SJCRH30 (cell line): ENCODE data around the gene FAR2. TPM values are rescaled to one million over a fixed set of nuclear protein-coding genes. Genes with fewer than 3 reads are reported as not detected.
"Not testable (repeated sequence)": the region's sequence is repeated elsewhere in the genome, so short reads cannot be mapped to it uniquely, and the experiment has no call there.

Source experiments
- DNase-seq, 2 experiments: peaks; one replicate each; pipeline ENCODE4 v3.0.0-alpha.2; 2015 to 2020
- H3K27ac ChIP-seq: fragments of 250-450 bp; sonication (Bioruptor Pico); 2 replicates; pipeline ENCODE4 v1.5.1; 2020; ENCODE audit warnings: mild to moderate bottlenecking, moderate library complexity
- H3K27me3 ChIP-seq: fragments of 250-450 bp; sonication (Bioruptor Pico); 2 replicates; pipeline ENCODE4 v1.5.1; 2020; ENCODE audit warnings: mild to moderate bottlenecking, moderate library complexity
- H3K36me3 ChIP-seq: fragments of 250-450 bp; sonication (Bioruptor Pico); 2 replicates; pipeline ENCODE4 v1.5.1; 2020; ENCODE audit warnings: mild to moderate bottlenecking, moderate library complexity
- H3K4me1 ChIP-seq: fragments of 250-450 bp; sonication (Bioruptor Pico); 2 replicates; pipeline ENCODE4 v1.5.1; 2020; ENCODE audit warnings: mild to moderate bottlenecking, moderate library complexity
- H3K4me3 ChIP-seq: fragments of 250-450 bp; sonication (Bioruptor Pico); 2 replicates; pipeline ENCODE4 v1.5.1; 2020; ENCODE audit warnings: mild to moderate bottlenecking, moderate library complexity
- H3K9me3 ChIP-seq: fragments of 250-450 bp; sonication (Bioruptor Pico); replicated peaks from 2 replicates; pipeline ENCODE4 v1.5.1; 2020; ENCODE audit warnings: mild to moderate bottlenecking, moderate library complexity
- total RNA-seq: library from RNA; depleted of rRNA; stranded (reverse); fragments of >200 nt; shearing (Covaris generic); gene quantifications from 2 replicates; pipeline ENCODE4 v1.2.3, GENCODE V29; 2014

FAR2 gene
- total RNA-seq, 1 experiment from 2014 or later, result 19.1 TPM

DNA sequence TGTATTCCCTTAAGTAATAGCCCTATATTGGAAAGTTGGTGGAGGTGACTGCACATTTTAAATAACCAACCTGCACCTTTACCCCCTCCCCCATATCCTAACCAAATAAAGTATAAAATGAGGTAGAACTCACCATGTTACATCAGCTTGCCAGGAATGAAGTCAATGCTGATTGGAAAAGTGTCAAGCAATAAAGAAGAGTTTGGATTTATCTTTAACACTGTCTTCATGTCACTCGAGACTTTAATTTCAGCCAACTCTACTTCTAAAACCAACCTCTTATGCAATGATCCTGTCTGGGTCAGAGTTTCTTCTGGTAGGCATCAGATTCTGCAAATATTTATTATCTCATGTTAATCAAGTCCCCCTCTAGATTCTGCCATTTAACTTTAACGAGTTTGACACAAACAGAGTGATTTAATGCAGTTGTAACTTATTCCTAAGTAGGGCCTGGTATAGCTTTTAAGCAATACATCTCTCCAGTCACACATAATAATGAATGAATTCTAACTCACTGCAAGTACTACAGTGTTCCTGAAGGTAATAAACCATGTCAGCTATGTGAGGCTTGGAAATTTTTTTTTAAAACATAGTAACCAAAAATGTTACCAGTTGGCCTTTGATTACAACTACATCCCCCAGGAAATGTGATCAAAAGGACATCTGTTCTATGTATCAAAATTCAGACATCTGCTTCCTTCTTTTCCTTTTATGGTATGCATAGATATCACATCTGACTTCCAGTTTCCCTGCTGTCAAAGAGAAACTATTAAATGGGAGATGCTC, 133.1 kb downstream of the FAR2 start:
- H3K27me3 ChIP-seq, result no peaks in the 10 kb centered on the region
- no peak overlapping the region for H3K4me3 ChIP-seq
- peak in 1 of 2 experiments; percentile 82 for DNase-seq
- H3K4me1 ChIP-seq, result peaks cover 39% of the 10 kb centered on the region
- H3K9me3 ChIP-seq, result no peaks in the 10 kb centered on the region; the same call in 1 of the 2 replicates
- peak overlapping the region; percentile 53 for H3K27ac ChIP-seq
- H3K36me3 ChIP-seq, result no peaks in the 10 kb centered on the region

DNA sequence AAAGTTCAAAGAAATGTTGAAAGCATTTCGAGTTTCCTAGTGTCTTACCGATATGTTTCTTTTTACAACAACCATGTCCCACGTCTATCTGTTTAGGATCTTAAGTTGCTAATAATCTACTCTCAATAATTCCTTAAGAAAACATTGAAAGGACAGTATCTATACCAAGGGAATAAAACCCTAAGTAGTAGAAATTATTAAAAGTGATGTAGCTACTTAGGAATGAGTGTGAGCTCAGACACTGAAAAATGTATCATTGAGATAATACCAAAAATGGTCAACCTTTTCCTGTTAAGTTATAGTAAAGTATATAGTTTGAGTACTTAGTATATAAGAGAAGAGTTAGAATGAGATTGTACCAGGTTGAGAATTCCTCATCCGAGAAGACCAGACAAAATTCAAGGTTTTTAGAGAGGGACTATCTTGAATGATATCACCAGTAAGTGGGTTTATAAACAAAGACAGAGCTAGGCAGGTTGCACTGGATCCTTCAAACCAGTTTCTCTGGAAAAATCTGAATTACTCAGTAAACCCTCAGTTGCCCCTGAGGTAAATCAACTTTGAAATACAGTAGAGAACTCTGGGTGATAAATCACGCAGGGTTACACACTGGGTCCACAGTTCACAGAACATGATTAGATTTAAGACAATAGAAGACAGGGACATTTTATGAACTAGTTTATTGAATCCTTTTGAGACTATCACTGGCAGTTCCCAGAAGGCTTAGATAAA, 135.1 kb downstream of the FAR2 start:
- Histone ChIP-seq H3K9me3 (no peaks in the 10 kb centered on the region; the same call in 1 of the 2 replicates), H3K27me3 (no peaks in the 10 kb centered on the region), H3K4me3 (no peak overlapping the region), H3K27ac (no peak overlapping the region), H3K36me3 (no peaks in the 10 kb centered on the region), H3K4me1 (peaks cover 38% of the 10 kb centered on the region)
- DNase-seq, result no peak

DNA sequence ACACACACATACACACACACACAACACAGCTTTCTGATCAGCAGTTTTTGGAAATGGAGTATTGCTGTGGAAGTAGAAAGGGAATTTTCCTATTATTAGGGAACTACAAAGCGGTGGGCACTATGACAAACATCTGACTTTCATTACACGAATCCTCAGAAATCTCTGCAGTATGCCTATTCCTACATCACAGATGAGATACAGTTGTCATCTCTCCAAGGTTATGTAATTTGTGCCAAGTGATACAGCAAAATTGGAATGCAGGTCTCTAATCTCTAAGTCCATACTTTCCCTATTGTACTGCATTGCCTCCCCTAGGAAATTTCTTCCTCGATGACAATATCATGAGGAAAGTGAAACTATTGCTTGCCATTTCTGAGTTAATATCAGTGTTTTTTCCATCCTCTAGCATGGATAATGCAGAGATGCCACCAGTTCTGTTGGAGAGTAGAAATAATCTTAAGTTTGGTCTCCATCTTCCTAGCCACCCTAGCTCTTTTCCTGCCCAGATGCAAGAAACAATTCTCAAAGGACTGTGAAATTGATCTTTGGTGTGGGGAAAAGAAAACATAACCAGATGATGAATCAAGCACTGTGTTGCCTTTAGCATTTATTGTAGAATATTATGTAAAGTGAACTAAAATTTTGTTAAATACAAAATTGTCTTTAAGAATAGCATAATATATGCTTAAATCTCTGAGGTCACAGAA, 137.2 kb downstream of the FAR2 start:
- no peaks in the 10 kb centered on the region for H3K27me3 ChIP-seq
- no peaks in the 10 kb centered on the region for H3K36me3 ChIP-seq
- no peak for DNase-seq
- no peak overlapping the region for H3K4me3 ChIP-seq
- H3K27ac ChIP-seq, result no peak overlapping the region
- H3K9me3 ChIP-seq, result peaks cover 4% of the 10 kb centered on the region; the same call in 1 of the 2 replicates
- H3K4me1 ChIP-seq, result peaks cover 34% of the 10 kb centered on the region

- H3K27ac ChIP-seq, result no peak overlapping the region; the same call in 1 of the 2 replicates
- DNase-seq, result no peak
- H3K4me3 ChIP-seq, result no peak overlapping the region
- H3K4me1 ChIP-seq, result peaks cover 22% of the 10 kb centered on the region
- H3K36me3 ChIP-seq, result no peaks in the 10 kb centered on the region
- H3K9me3 ChIP-seq, result peaks cover 4% of the 10 kb centered on the region; the same call in 1 of the 2 replicates
- no peaks in the 10 kb centered on the region for H3K27me3 ChIP-seq
These were observed 138.5 kb downstream of the FAR2 start for GRCh38 chr12:29287622-29288021.

DNA sequence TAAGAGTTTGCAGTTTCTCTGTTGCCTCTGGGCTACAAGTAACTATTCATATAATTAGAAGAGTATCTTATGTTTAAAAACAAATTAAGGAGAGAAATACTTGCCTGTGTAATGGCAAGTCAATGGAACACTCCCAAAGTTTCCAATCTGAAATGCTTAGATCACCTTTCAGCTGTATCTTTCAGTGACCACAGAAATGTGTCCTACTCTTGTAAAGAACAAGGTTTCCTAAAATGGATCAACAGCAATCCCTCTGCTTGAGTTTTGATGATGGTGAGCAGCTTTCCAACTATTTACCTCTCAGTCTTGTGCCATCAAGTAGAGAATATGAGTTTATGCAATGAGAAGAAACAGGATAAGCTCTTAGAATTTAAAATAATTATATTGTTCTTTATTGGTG, 139.0 kb downstream of the FAR2 start:
- H3K4me3 ChIP-seq, result no peak overlapping the region
- peaks cover 4% of the 10 kb centered on the region; the same call in 1 of the 2 replicates for H3K9me3 ChIP-seq
- no peak overlapping the region; the same call in 1 of the 2 replicates for H3K27ac ChIP-seq
- no peak for DNase-seq
- H3K4me1 ChIP-seq, result peaks cover 18% of the 10 kb centered on the region
- no peaks in the 10 kb centered on the region for H3K36me3 ChIP-seq
- H3K27me3 ChIP-seq, result no peaks in the 10 kb centered on the region

DNA sequence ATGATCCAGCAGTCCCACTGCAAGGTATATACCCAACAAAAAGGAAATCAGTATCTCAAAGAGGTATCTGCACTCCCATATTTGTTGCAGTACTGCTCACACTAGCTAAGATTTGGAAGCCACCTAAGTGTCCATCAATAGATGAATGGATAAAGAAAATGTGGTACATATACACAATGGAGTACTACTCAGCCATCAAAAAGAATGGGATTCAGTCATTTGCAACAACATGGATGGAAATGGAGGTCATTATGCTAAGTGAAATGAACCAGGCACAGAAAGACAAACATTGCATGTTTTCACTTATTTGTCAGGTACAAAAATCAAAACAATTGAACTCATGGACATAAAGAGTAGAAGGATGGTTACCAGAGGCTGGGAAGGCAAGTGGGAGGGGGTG, 141.4 kb downstream of the FAR2 start:
- not testable (repeated sequence) for H3K27ac ChIP-seq, H3K27me3 ChIP-seq, H3K36me3 ChIP-seq, H3K4me3 ChIP-seq, DNase-seq, H3K9me3 ChIP-seq
- peaks cover 15% of the 10 kb centered on the region for H3K4me1 ChIP-seq

DNA sequence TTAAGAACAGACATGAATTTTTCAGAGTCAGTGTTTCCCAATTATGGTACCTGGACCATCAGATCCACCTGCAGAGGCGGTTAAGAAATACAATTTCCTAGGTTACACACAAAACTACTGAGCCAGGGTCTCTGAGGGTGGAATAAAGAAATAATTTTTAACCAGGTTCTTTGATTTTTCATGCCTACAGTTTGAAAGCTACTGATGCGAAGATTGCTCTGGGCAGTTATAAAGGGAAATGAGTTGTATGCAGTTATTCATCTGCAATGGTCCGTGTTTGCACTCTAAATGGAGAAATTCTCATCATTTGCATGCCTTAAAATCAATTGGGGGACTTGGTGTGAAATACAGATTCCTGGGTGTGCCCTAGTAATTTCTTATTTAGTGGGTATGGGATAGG, 142.1 kb downstream of the FAR2 start:
- Histone ChIP-seq H3K9me3 (peaks cover 4% of the 10 kb centered on the region; the same call in 1 of the 2 replicates), H3K27me3 (no peaks in the 10 kb centered on the region)

DNA sequence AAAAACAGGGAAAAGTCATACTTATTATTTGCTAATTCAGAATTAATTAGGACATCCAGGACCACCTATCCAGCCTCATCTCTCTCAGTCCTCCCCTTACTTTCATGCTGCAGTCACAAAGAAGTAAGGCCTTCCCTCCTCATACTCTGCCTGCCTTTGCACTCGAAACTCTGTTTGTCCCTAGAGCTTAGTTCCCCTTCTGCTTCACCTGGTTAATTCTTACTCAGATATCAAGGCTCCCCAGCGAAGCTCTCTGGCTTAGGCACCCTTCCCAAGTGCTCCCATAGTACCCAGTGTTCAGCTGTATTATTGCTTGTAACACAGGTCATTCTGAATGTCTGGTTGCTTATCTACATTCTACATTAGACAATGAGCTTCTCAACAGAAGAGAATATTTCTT, 150.6 kb downstream of the FAR2 start:
- H3K36me3 ChIP-seq, result no peaks in the 10 kb centered on the region
- no peak overlapping the region for H3K27ac ChIP-seq
- no peak for DNase-seq
- no peak overlapping the region for H3K4me3 ChIP-seq
- peaks cover 8% of the 10 kb centered on the region for H3K4me1 ChIP-seq
- no peaks in the 10 kb centered on the region for H3K9me3 ChIP-seq
- no peaks in the 10 kb centered on the region for H3K27me3 ChIP-seq

More for the DNA sequence above, 142.1 kb downstream of the FAR2 start:
- no peak overlapping the region for H3K27ac ChIP-seq
- no peak overlapping the region for H3K4me3 ChIP-seq
- no peak for DNase-seq
- H3K36me3 ChIP-seq, result no peaks in the 10 kb centered on the region
- peaks cover 12% of the 10 kb centered on the region for H3K4me1 ChIP-seq

GRCh38 chr12:29301114-29301513, 152.0 kb downstream of the FAR2 start:
- Histone ChIP-seq H3K9me3 (no peaks in the 10 kb centered on the region), H3K27me3 (no peaks in the 10 kb centered on the region), H3K4me1 (peaks cover 10% of the 10 kb centered on the region), H3K36me3 (no peaks in the 10 kb centered on the region), H3K4me3 (no peak overlapping the region), H3K27ac (no peak overlapping the region)
- DNase-seq, result no peak

- Histone ChIP-seq H3K36me3 (no peaks in the 10 kb centered on the region), H3K27ac (peak overlapping the region; percentile 37; the same call in 1 of the 2 replicates), H3K9me3 (no peaks in the 10 kb centered on the region), H3K27me3 (no peaks in the 10 kb centered on the region), H3K4me1 (peaks cover 10% of the 10 kb centered on the region), H3K4me3 (no peak overlapping the region)
- DNase-seq, result no peak
These were observed 155.3 kb downstream of the FAR2 start for GRCh38 chr12:29304388-29304787.

DNA sequence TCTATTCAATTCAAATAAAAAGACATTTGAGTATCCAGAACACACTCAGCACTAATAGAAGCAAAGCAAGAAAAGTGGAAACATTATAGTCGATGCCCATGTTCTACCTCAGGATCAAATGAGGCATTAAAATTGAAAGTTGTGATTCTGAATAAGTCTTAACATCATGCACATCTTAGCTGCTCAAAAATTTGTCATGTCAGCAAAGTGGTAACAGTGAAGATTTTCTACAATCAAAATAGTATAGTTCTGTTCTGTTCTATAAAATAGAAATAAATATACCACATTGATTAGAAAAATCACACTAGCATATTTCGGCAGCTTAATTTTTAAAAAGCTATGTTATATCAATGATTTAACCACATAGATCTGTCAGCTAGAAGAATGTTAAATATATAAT, 157.2 kb downstream of the FAR2 start:
- H3K4me3 ChIP-seq, result no peak overlapping the region
- no peak overlapping the region for H3K27ac ChIP-seq
- no peaks in the 10 kb centered on the region for H3K36me3 ChIP-seq
- H3K27me3 ChIP-seq, result no peaks in the 10 kb centered on the region
- H3K4me1 ChIP-seq, result peaks cover 10% of the 10 kb centered on the region
- DNase-seq, result no peak
- no peaks in the 10 kb centered on the region for H3K9me3 ChIP-seq

- Histone ChIP-seq H3K36me3 (no peaks in the 10 kb centered on the region), H3K4me1 (peaks cover 10% of the 10 kb centered on the region), H3K27ac (no peak overlapping the region), H3K4me3 (no peak overlapping the region), H3K27me3 (no peaks in the 10 kb centered on the region), H3K9me3 (no peaks in the 10 kb centered on the region)
- DNase-seq, result no peak
These were observed 157.6 kb downstream of the FAR2 start for GRCh38 chr12:29306682-29307081.

- no peaks in the 10 kb centered on the region for H3K9me3 ChIP-seq
- no peaks in the 10 kb centered on the region for H3K36me3 ChIP-seq
- H3K4me3 ChIP-seq, result no peak overlapping the region
- peaks cover 5% of the 10 kb centered on the region for H3K4me1 ChIP-seq
- no peaks in the 10 kb centered on the region for H3K27me3 ChIP-seq
- no peak overlapping the region for H3K27ac ChIP-seq
- peak in 1 of 2 experiments; percentile 41 for DNase-seq
These were observed 160.3 kb downstream of the FAR2 start for GRCh38 chr12:29309320-29309902.

- H3K27ac ChIP-seq, result no peak overlapping the region
- H3K27me3 ChIP-seq, result no peaks in the 10 kb centered on the region
- DNase-seq, result no peak
- H3K36me3 ChIP-seq, result no peaks in the 10 kb centered on the region
- no peaks in the 10 kb centered on the region for H3K9me3 ChIP-seq
- no peaks in the 10 kb centered on the region for H3K4me1 ChIP-seq
- no peak overlapping the region for H3K4me3 ChIP-seq
These were observed 161.8 kb downstream of the FAR2 start for GRCh38 chr12:29310899-29311298.
